ENCODE results near the gene UST.
"Not testable (repeated sequence)": the region's sequence is repeated elsewhere in the genome, so short reads cannot be mapped to it uniquely, and the experiment has no call there.

The UST gene

DNA sequence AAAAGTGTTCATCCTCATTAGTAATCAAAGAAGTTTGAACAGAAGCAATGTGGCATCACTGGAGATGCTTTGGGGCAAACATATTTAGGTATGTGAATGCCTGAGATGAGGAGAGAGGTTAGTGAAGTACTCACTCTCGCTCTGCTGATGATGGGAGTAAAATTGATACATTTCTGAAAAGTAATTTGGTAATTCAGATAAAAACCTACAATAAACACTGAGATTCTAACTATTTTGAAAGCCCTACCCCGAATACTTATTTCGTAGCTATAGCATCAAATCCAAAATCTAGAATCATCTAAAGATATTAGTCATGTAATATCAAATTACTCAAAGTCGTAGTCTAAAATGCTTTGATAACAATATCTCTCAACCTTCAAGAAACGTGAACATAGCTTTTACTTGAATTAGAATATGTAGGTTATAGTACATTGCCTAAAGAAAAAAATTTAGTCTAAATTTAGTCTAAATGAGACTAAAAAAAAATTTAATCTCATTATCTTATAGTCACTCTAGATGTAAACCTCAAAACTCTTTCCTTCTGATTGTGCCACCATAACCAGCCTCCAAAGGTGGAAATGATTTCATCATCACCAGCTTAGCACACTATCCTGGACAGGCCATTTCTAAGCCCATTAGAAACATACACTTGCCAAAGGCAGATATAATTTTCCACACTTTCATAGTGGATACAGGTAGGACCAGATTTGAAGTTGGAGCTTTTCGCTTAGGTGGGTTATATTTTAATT, 338.2 kb downstream of the UST start:
- no peak for DNase-seq (ENCODE audit: low read depth in 2 of 2)

DNA sequence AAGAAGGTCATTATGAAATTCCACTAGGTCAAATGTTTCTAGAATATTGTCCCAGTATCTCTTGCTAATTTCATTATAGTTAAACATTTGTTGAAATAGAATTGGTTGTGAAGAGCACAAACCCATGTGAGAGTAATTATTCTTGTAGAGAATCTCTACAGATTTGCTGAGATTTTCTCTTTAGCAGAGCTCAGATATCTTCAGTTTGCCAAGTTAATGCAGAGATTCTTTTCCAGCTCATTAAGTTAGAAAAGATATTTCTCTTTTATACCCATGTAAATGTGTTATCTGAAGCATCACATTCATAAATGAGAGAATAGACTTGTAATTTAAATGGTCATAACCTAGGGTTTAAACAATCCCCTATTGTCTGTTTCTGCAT, 338.7 kb downstream of the UST start:
- no peak for DNase-seq (ENCODE audit: low read depth in 2 of 2)

GRCh38 chr6:149086363-149086762, 339.5 kb downstream of the UST start:
- DNase-seq (ENCODE audit: low read depth in 2 of 2), result no peak

DNA sequence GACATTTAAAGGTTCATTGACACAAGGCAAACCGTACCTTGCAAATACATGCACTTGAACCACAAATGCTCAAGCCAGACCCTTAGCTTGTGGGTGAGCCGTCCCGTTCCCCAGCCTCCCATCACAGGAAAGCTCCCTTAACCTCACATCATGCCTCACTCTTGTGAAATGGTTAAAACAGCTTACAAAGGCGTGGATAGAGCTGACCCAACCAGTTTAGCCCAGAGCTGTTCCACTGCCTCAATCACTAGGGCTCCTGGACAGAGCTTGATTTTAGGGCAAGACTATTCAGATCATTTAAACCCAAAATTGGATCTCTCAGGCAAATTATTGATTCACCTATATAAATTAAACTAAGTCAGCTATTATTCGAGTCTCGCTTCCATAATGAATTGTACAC, 341.1 kb downstream of the UST start:
- no peak for DNase-seq (ENCODE audit: low read depth in 2 of 2)

DNA sequence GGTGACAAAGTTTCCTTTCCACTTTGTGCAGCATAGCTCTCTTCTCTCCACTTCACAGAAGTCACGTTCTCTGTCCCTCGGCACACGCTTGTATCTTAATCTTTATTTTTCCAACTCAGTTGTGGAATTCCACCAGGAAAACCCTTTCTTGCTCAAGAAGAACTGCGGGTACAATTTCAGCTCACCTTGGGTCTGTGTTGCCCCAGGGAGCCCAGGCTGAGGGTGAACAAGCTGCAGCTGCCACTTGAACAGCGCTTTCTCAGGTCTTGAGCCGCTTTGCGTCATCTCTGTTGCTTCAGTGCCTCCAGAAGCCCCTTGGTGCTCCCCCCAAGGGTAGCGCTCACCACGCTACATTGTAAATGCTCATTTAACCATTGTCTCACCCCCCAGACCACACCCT, 341.5 kb downstream of the UST start:
- no peak for DNase-seq (ENCODE audit: low read depth in 2 of 2)

- DNase-seq (ENCODE audit: low read depth in 2 of 2), result no peak
Observed at GRCh38 chr6:149089510-149089909, 342.7 kb downstream of the UST start.

- DNase-seq (ENCODE audit: low read depth in 2 of 2), result no peak
Observed at GRCh38 chr6:149090937-149091336, 344.1 kb downstream of the UST start.

- no peak for DNase-seq (ENCODE audit: low read depth in 2 of 2)
Observed at GRCh38 chr6:149093643-149094042, 346.8 kb downstream of the UST start.

- DNase-seq (ENCODE audit: low read depth in 2 of 2), result no peak
Observed at GRCh38 chr6:149094156-149094555, 347.3 kb downstream of the UST start.

- DNase-seq (ENCODE audit: low read depth in 2 of 2), result peak in 1 of 2 donors; percentile 25
Observed at GRCh38 chr6:149094934-149095351, 348.1 kb downstream of the UST start.

GRCh38 chr6:149095842-149096241, 349.0 kb downstream of the UST start:
- DNase-seq (ENCODE audit: low read depth in 2 of 2), result no peak

GRCh38 chr6:149097794-149098193, 351.0 kb downstream of the UST start:
- no peak for DNase-seq (ENCODE audit: low read depth in 2 of 2)

DNA sequence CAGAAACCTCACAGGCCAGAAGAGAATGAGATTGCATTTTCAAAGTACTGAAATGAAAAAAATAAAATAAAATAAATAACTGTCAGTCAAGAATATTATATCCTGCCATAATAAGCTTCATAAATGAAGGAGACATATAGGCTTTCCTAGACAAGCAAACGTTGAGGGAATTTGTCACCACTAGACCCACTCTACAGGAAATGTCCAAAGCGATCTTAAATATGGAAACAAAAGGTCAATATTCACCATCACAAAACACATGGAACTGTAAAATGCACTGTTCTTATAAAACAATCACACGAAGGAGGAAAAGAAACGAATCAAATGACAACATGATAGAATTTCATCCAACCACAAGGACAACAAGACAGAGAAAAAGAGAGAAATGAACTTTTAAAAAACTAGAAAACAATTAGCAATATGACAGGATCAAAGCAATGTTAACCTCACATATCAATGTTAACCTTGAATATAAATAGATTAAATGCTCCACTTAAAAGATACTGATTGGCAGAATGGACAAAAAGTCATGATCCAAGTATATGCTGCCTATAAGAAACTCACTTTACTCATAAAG, 352.0 kb downstream of the UST start:
- no peak for DNase-seq (ENCODE audit: low read depth in 2 of 2)

DNA sequence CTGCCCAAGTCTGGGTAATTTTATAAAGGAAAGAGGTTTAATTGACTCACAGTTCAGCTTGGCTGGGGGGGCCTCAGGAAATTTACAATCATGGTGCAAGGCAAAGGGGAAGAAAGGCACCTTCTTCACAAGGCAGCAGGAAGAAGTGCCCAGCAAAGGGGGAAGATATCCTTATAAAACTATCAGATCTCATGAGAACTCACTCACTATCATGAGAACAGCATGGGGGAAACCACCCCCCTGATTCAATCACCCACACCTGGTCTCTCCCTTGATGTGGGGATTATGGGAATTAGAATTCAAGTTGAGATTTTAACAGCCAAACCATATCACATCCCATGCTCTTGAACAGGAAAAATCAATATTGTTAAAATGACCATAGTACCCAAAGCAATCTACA, 355.5 kb downstream of the UST start:
- no peak for DNase-seq (ENCODE audit: low read depth in 2 of 2)

DNA sequence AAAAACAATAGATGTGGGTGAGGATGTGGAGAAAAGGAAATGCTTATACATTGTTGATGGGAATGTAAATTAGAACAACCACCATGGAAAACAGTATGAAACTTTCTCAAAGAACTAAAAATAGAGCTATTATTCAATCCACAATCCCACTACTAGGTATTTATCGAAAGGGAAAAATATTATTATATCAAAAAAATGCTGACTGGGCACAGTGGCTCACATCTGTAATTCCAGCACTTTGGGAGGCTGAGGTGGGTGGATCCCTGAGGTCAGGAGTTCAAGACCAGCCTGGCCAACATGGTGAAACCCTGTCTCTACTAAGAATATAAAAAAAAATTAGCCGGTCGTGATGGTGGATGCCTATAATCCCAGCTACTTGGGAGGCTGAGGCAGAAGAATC, 357.1 kb downstream of the UST start:
- not testable (repeated sequence) for DNase-seq (ENCODE audit: low read depth in 2 of 2)

GRCh38 chr6:149107520-149107919, 360.7 kb downstream of the UST start:
- DNase-seq (ENCODE audit: low read depth in 2 of 2), result no peak

DNA sequence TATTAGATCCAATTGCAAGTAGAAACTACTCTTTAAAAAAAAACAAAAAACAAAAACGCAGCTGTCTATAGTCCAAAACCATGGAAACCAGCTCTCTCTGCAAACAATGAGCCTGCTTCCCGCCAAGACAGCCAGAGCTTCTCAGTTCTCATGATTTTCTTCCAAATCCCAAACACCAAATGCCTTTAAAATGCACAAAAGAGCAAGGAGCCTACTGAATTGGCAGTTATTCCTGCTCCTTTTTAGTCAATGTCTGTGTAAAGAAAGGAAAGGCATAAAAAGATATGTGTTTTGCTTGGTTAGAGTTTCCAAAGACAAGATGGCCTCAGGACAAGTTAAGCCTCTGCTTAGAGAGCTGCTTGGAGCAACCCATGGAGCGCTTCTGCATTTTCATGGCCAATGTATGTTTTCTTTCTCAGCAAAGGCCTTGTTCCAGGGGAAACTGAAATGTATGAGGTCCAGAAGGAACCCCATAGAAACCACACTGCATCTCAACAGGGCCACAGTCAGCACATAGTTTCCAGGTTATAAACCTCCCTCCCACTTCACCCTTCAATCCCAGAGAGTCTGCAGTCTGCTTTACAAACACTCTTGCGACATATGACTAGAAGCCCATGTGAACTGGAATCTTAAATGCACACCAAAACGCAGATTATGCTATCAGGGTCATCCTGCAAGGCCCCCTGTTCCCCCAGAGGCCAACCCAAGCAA, 361.4 kb downstream of the UST start:
- DNase-seq (ENCODE audit: low read depth in 2 of 2), result no peak

DNA sequence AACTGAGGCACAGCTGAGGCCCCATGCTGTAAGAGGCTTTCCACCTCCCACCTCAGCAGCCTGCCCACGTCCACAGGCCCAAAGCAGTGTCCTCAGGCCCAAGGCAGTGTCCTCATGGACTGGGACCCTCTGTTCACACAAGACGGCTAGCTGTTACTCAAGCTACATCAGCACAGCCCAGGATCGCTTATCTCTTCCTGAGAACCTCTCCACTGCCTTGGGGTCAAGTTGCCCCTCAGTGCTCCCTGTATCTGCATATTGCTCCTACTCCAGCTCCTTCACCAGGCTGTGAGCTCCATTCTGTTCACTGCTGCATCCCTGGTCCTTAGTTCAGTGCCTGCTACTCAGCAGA, 361.9 kb downstream of the UST start:
- DNase-seq (ENCODE audit: low read depth in 2 of 2), result no peak

GRCh38 chr6:149109397-149110070, 362.7 kb downstream of the UST start:
- no peak for DNase-seq (ENCODE audit: low read depth in 2 of 2)

- DNase-seq (ENCODE audit: low read depth in 2 of 2), result no peak
Observed at GRCh38 chr6:149111556-149112115, 364.8 kb downstream of the UST start.

DNA sequence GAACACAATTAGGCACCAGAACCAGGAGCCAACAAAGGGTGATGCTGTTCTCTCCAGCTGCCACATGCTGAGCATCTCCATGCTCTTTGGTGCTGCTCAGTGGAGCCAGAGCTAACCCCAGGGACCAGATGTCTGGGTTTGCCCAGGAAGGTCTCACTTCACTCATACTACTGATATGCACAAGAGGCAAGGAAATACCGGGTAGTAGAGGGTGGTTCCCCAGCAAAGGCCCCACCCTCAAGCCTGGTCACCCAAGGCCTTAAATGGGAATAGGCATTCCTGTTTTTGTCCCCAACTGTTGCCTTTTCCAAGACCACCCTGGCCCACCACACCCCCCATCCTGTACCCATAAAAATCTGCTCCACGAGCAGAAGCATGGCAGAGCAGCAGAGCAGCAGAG, 366.1 kb downstream of the UST start:
- no peak for DNase-seq (ENCODE audit: low read depth in 2 of 2)

GRCh38 chr6:149114167-149114566, 367.3 kb downstream of the UST start:
- DNase-seq (ENCODE audit: low read depth in 2 of 2), result no peak

Measured in stimulated activated CD8-positive, alpha-beta memory T cell treated with anti-CD3 and anti-CD28 coated beads, Interleukin-15, amount 100 ng/mL, for 48 hours (primary cell).